GM23338 (cell line): ENCODE results near the gene CBFA2T2. TPM values are rescaled to one million over a fixed set of nuclear protein-coding genes. Genes with fewer than 3 reads are reported as not detected.

Experiments used
- ATAC-seq: fragments of 200-7000 bp; cut with Tn5 transposase; 3 replicates; pipeline ENCODE4 v1.9.1; 2020
- DNase-seq: peaks from one replicate; pipeline ENCODE4 v3.0.0-alpha.2; 2015; ENCODE audit warnings: low spot score
- H2AFZ ChIP-seq: fragments of 200-600 bp; sonication (generic); 2 replicates; pipeline ENCODE4 v1.8.0; 2016; ENCODE audit warnings: antibody characterized with exemption, mild to moderate bottlenecking, moderate library complexity
- H3F3A ChIP-seq: fragments of 200-600 bp; sonication (generic); replicated peaks from 2 replicates; pipeline ENCODE4 v1.8.0; 2017; ENCODE audit warnings: antibody characterized with exemption, mixed run types, low read depth
- H3K27ac ChIP-seq: fragments of 200-600 bp; sonication (generic); 2 replicates; pipeline ENCODE4 v1.6.1; 2016; ENCODE audit warnings: low read depth
- H3K27me3 ChIP-seq: fragments of 200-600 bp; sonication (generic); 2 replicates; pipeline ENCODE4 v1.8.0; 2016; ENCODE audit warnings: mild to moderate bottlenecking, mixed run types, moderate library complexity; ENCODE audit not compliant: insufficient read depth
- H3K36me3 ChIP-seq: fragments of 200-600 bp; sonication (generic); 2 replicates; pipeline ENCODE4 v1.8.0; 2016; ENCODE audit warnings: mild to moderate bottlenecking; ENCODE audit not compliant: insufficient read depth
- H3K4me1 ChIP-seq: fragments of 200-600 bp; sonication (generic); 2 replicates; pipeline ENCODE4 v1.8.0; 2016; ENCODE audit warnings: mild to moderate bottlenecking, moderate library complexity; ENCODE audit not compliant: insufficient read depth
- H3K4me2 ChIP-seq: fragments of 200-600 bp; sonication (generic); 2 replicates; pipeline ENCODE4 v1.7.1; 2017; ENCODE audit warnings: mixed run types
- H3K4me3 ChIP-seq: fragments of 200-600 bp; sonication (generic); 2 replicates; pipeline ENCODE4 v1.6.1; 2016; ENCODE audit warnings: mixed run types
- H3K79me2 ChIP-seq: fragments of 200-600 bp; sonication (generic); replicated peaks from 2 replicates; pipeline ENCODE4 v1.8.0; 2017; ENCODE audit warnings: mild to moderate bottlenecking; ENCODE audit not compliant: insufficient read depth
- H3K9me2 ChIP-seq: fragments of 200-600 bp; sonication (generic); 2 replicates; pipeline ENCODE4 v1.8.0; 2017; ENCODE audit not compliant: insufficient read depth
- H4K20me1 ChIP-seq: fragments of 200-600 bp; sonication (generic); replicated peaks from 2 replicates; pipeline ENCODE4 v1.8.0; 2017; ENCODE audit warnings: mild to moderate bottlenecking; ENCODE audit not compliant: insufficient read depth
- H3K27ac Mint-ChIP-seq: 2 replicates; pipeline ENCODE4 v1.8.0; 2020; ENCODE audit warnings: inconsistent platforms, mild to moderate bottlenecking, moderate library complexity, mixed read lengths
- H3K27me3 Mint-ChIP-seq: 3 replicates; pipeline ENCODE4 v1.8.0; 2022; ENCODE audit warnings: low read depth, mild to moderate bottlenecking, moderate library complexity, mixed read lengths, inconsistent platforms; ENCODE audit not compliant: insufficient read depth, poor library complexity
- H3K36me3 Mint-ChIP-seq: 3 replicates; pipeline ENCODE4 v1.8.0; 2021; ENCODE audit warnings: low read depth, mild to moderate bottlenecking, inconsistent platforms, moderate library complexity, mixed read lengths
- H3K4me1 Mint-ChIP-seq: 3 replicates; pipeline ENCODE4 v1.8.0; 2020; ENCODE audit warnings: mild to moderate bottlenecking, inconsistent platforms, mixed read lengths
- H3K4me3 Mint-ChIP-seq: 3 replicates; pipeline ENCODE4 v1.8.0; 2021; ENCODE audit warnings: moderate library complexity, mild to moderate bottlenecking, inconsistent platforms, mixed read lengths
- H3K9me3 Mint-ChIP-seq: 3 replicates; pipeline ENCODE4 v1.8.0; 2020; ENCODE audit warnings: moderate library complexity, mild to moderate bottlenecking, inconsistent platforms, mixed read lengths
- CREB1 ChIP-seq: fragments of 250-450 bp; sonication (Bioruptor Pico); IDR thresholded peaks from 2 replicates; pipeline ENCODE4 v1.5.0; 2020; ENCODE audit warnings: low read depth, mild to moderate bottlenecking, moderate library complexity
- EZH2 ChIP-seq: fragments of 200-600 bp; sonication (generic); IDR thresholded peaks from one replicate; pipeline ENCODE4 v1.8.0; 2017; ENCODE audit warnings: antibody characterized with exemption, mild to moderate bottlenecking, low read depth; ENCODE audit not compliant: unreplicated experiment
- EZH2phosphoT487 ChIP-seq: fragments of 200-600 bp; sonication (generic); IDR thresholded peaks from one replicate; pipeline ENCODE4 v1.8.1; 2018; ENCODE audit warnings: antibody characterized with exemption; ENCODE audit not compliant: unreplicated experiment
- JUNB ChIP-seq: IDR thresholded peaks from one replicate; pipeline ENCODE4 v1.6.1; 2016; ENCODE audit warnings: antibody characterized with exemption; ENCODE audit not compliant: unreplicated experiment
- POLR2AphosphoS5 ChIP-seq: IDR thresholded peaks from 2 replicates; pipeline ENCODE4 v1.6.1; 2016; ENCODE audit warnings: antibody characterized with exemption, low read depth
- ZNF114 ChIP-seq: fragments of 250-450 bp; sonication (Bioruptor Pico); IDR thresholded peaks from 2 replicates; pipeline ENCODE4 v1.5.0; 2020; ENCODE audit warnings: mild to moderate bottlenecking, moderate library complexity
- ZNF331 ChIP-seq: fragments of 250-450 bp; sonication (Bioruptor Pico); IDR thresholded peaks from 2 replicates; pipeline ENCODE4 v1.5.0; 2020; ENCODE audit warnings: low read depth, mild to moderate bottlenecking, moderate library complexity
- ZNF462 ChIP-seq: fragments of 250-450 bp; sonication (Bioruptor Pico); IDR thresholded peaks from 2 replicates; pipeline ENCODE4 v1.5.0; 2020; ENCODE audit warnings: mild to moderate bottlenecking, moderate library complexity
- polyA plus RNA-seq: library from polyadenylated mRNA; unstranded; fragments of >200 nt; fragmentation: Nextera tagmentation; extraction: Ambion mirVana; gene quantifications from 2 replicates; pipeline ENCODE4 v1.2.1, GENCODE V29; 2016
- total RNA-seq: library from RNA; depleted of rRNA; stranded (reverse); fragments of >200 nt; shearing (Covaris generic); gene quantifications from 2 replicates; pipeline ENCODE4 v1.2.3, GENCODE V29; 2014
- TF ChIP-seq, protein P1 (sequence below): IDR thresholded peaks from one replicate; pipeline ENCODE4 v1.6.1; 2018; ENCODE audit warnings: antibody characterized with exemption; ENCODE audit not compliant: unreplicated experiment
- TF ChIP-seq, protein P2 (sequence below): IDR thresholded peaks from 2 replicates; pipeline ENCODE4 v1.6.1; 2016; ENCODE audit warnings: antibody characterized with exemption

CBFA2T2 gene
- total and polyA plus RNA-seq, 2 experiments from 2014 or later, result 12.7 to 15.8 TPM

GRCh38 chr20:33686984-33687366 is 197.1 kb downstream of the CBFA2T2 start (continued):
- TF ChIP-seq, protein P1, sequence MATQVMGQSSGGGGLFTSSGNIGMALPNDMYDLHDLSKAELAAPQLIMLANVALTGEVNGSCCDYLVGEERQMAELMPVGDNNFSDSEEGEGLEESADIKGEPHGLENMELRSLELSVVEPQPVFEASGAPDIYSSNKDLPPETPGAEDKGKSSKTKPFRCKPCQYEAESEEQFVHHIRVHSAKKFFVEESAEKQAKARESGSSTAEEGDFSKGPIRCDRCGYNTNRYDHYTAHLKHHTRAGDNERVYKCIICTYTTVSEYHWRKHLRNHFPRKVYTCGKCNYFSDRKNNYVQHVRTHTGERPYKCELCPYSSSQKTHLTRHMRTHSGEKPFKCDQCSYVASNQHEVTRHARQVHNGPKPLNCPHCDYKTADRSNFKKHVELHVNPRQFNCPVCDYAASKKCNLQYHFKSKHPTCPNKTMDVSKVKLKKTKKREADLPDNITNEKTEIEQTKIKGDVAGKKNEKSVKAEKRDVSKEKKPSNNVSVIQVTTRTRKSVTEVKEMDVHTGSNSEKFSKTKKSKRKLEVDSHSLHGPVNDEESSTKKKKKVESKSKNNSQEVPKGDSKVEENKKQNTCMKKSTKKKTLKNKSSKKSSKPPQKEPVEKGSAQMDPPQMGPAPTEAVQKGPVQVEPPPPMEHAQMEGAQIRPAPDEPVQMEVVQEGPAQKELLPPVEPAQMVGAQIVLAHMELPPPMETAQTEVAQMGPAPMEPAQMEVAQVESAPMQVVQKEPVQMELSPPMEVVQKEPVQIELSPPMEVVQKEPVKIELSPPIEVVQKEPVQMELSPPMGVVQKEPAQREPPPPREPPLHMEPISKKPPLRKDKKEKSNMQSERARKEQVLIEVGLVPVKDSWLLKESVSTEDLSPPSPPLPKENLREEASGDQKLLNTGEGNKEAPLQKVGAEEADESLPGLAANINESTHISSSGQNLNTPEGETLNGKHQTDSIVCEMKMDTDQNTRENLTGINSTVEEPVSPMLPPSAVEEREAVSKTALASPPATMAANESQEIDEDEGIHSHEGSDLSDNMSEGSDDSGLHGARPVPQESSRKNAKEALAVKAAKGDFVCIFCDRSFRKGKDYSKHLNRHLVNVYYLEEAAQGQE, result no peak

DNA sequence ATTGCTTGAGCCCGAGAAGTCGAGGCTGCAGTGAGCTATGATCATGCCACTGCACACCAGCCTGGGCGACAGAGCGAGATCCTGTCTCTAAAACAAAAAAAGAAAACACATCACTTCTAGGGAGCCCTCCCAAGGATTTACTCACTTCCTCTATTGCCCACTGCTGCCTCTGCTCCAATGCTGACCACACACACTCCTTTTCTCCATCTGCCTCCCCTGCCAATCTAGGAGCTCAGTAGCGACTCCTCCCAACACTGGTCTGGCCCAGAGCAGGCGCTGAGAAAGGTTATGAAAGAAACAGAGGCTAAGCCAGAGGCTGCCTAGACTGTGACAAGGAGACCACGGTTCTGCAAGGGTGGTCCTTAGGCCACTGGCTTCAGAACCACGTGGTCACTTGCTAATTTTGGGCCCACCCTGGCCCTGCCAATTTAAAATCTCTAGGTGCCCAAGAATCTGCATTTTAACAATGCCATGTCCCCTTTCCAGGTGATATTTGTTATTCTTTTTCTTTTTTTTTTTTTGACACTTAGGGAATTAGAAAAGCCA is 197.5 kb downstream of the CBFA2T2 start:
- Histone ChIP-seq H3K27ac (no peak overlapping the region), H2AFZ (peak overlapping the region; percentile 97), H4K20me1 (peaks cover 20% of the 10 kb centered on the region; the same call in 1 of the 2 replicates), H3K9me2 (no peaks in the 10 kb centered on the region), H3F3A (0 out of 2 replicates have a peak, but pooled peaks cover 2% of the 10 kb centered on the region), H3K4me2 (peak overlapping the region; percentile 80), H3K36me3 (no peaks in the 10 kb centered on the region), H3K4me3 (no peak overlapping the region), H3K4me1 (peaks cover 10% of the 10 kb centered on the region; the same call in 1 of the 2 replicates), H3K79me2 (peaks cover 32% of the 10 kb centered on the region), H3K27me3 (no peaks in the 10 kb centered on the region)
- ATAC-seq, result no peak
- peaks cover 14% of the 10 kb centered on the region for H3K27me3 Mint-ChIP-seq
- no peaks in the 10 kb centered on the region for H3K9me3 Mint-ChIP-seq
- peaks cover 22% of the 10 kb centered on the region for H3K4me1 Mint-ChIP-seq
- no peak overlapping the region for H3K27ac Mint-ChIP-seq
- DNase-seq, result no peak
- no peaks in the 10 kb centered on the region for H3K36me3 Mint-ChIP-seq
- no peak overlapping the region for H3K4me3 Mint-ChIP-seq
- TF ChIP-seq, protein P1, result no peak
- TF ChIP-seq, protein P2, sequence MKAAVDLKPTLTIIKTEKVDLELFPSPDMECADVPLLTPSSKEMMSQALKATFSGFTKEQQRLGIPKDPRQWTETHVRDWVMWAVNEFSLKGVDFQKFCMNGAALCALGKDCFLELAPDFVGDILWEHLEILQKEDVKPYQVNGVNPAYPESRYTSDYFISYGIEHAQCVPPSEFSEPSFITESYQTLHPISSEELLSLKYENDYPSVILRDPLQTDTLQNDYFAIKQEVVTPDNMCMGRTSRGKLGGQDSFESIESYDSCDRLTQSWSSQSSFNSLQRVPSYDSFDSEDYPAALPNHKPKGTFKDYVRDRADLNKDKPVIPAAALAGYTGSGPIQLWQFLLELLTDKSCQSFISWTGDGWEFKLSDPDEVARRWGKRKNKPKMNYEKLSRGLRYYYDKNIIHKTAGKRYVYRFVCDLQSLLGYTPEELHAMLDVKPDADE, result no peak
- TF ChIP-seq EZH2phosphoT487, result no peak
- no peak for TF ChIP-seq ZNF462 (CRISPR knock-in tag)
- no peak for TF ChIP-seq ZNF114 (CRISPR knock-in tag)
- no peak for TF ChIP-seq EZH2
- TF ChIP-seq ZNF331 (CRISPR knock-in tag), result no peak
- no peak for TF ChIP-seq CREB1 (CRISPR knock-in tag)
- TF ChIP-seq JUNB, result no peak
- no peak for TF ChIP-seq POLR2AphosphoS5
